Neural cell (in vitro differentiated cells): ENCODE measurements around the gene PDE10A.

Experiments
- RAD21 ChIP-seq: fragments of 450-650 bp; conservative IDR thresholded peaks from 2 replicates; pipeline ENCODE4 v1.6.1; 2014; ENCODE audit warnings: antibody characterized with exemption, mild to moderate bottlenecking, moderate library complexity
- TF ChIP-seq, protein P1 (sequence below): IDR thresholded peaks from 2 replicates; pipeline ENCODE4 v1.6.1; 2012; ENCODE audit warnings: borderline replicate concordance

DNA sequence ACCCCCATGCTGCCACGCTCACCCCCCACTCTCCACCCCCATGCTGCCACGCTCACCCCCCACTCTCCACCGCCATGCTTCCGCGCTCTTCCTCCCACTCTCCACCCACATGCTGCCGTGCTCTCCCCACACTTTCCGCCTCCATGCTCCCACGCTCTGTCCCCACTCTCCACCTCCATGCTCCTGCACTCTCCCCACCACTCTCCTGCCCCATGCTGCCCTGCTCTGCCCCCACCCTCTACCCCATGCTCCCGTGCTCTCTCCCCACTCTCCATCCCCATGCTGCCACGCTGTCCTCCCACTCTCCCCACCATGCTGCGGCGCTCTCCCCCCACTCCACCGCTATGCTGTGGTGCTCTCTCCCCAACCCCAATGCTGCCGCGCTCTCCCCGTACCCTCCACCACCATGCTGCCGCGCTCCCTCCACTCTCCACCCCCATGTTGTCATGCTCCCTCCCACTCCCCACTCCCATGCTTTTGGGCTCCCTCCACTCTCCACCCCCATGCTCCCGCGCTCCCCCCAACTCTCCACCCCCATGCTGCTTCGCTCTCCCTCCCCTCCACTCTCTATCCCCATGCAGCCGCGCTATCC is 46.0 kb upstream of the PDE10A start:
- no peak for TF ChIP-seq RAD21
- TF ChIP-seq, protein P1, sequence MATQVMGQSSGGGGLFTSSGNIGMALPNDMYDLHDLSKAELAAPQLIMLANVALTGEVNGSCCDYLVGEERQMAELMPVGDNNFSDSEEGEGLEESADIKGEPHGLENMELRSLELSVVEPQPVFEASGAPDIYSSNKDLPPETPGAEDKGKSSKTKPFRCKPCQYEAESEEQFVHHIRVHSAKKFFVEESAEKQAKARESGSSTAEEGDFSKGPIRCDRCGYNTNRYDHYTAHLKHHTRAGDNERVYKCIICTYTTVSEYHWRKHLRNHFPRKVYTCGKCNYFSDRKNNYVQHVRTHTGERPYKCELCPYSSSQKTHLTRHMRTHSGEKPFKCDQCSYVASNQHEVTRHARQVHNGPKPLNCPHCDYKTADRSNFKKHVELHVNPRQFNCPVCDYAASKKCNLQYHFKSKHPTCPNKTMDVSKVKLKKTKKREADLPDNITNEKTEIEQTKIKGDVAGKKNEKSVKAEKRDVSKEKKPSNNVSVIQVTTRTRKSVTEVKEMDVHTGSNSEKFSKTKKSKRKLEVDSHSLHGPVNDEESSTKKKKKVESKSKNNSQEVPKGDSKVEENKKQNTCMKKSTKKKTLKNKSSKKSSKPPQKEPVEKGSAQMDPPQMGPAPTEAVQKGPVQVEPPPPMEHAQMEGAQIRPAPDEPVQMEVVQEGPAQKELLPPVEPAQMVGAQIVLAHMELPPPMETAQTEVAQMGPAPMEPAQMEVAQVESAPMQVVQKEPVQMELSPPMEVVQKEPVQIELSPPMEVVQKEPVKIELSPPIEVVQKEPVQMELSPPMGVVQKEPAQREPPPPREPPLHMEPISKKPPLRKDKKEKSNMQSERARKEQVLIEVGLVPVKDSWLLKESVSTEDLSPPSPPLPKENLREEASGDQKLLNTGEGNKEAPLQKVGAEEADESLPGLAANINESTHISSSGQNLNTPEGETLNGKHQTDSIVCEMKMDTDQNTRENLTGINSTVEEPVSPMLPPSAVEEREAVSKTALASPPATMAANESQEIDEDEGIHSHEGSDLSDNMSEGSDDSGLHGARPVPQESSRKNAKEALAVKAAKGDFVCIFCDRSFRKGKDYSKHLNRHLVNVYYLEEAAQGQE, result no peak
